Measurements from ENCODE around the gene GPS1. TPM values are rescaled to one million over a fixed set of nuclear protein-coding genes. Genes with fewer than 3 reads are reported as not detected.

The GPS1 gene
- total and polyA plus RNA-seq, 2 of the 4 experiments (the other 2 are of a cell fraction) = 157 to 181 TPM

GRCh38 chr17:82017612-82018151 lies 34.0 kb upstream of the GPS1 start:
- Histone ChIP-seq H2BK5ac (ENCODE audit: low read depth, low read length, poor library complexity, severe bottlenecking) (no peak overlapping the region), H2AFZ (replicated peaks; ENCODE audit: low read length, poor library complexity) (no peak overlapping the region), H2AK5ac (ENCODE audit: low read depth, low read length) (no peak overlapping the region), H3K4me2 (ENCODE audit: low read depth, low read length) (no peak overlapping the region), H3K4me3 (ENCODE audit: insufficient read depth, low read depth, low read length) (no peak overlapping the region), H2AK9ac (replicated peaks; ENCODE audit: low read depth, low read length, poor library complexity) (peak overlapping the region; percentile 15), H4K91ac (ENCODE audit: insufficient read depth, low read depth, low read length) (no peak overlapping the region), H3K18ac (ENCODE audit: low read depth, low read length) (no peak overlapping the region), H3K4ac (ENCODE audit: low read depth, low read length) (no peak overlapping the region), H3K36me3 (ENCODE audit: control insufficient read depth, insufficient read depth, low read length) (peaks cover 6% of the 10 kb centered on the region; the same call in 1 of the 2 replicates), H4K8ac (ENCODE audit: low read depth in 2 of 2, low read length in 2 of 2) (no peak overlapping the region), H3K56ac (ENCODE audit: extremely low read depth, insufficient read depth, low read length) (no peak overlapping the region), H2BK20ac (ENCODE audit: low read depth, low read length) (no peak overlapping the region), H3K4me1 (ENCODE audit: control insufficient read depth, insufficient read depth, low read length) (peaks cover 8% of the 10 kb centered on the region), H4K20me1 (ENCODE audit: insufficient read depth, low read length) (peaks cover 24% of the 10 kb centered on the region), H3K79me1 (ENCODE audit: low read depth in 1 of 2, low read length in 2 of 2) (peaks cover 6 to 32% of the 10 kb centered on the region in 2 experiments; a peak in 3 of 4 replicates), H2BK15ac (ENCODE audit: low read depth, low read length) (no peak overlapping the region), H3K9me3 (ENCODE audit: control insufficient read depth, insufficient read depth, low read length) (no peaks in the 10 kb centered on the region), H3K9me1 (ENCODE audit: insufficient read depth, low read length) (no peaks in the 10 kb centered on the region), H3K14ac (replicated peaks; ENCODE audit: low read depth, low read length) (no peak overlapping the region), H3K27ac (ENCODE audit: insufficient read depth, low read length) (no peak overlapping the region), H3K23ac (ENCODE audit: low read depth, low read length) (no peak overlapping the region), H2BK120ac (ENCODE audit: low read depth, low read length) (no peak overlapping the region), H3K27me3 (ENCODE audit: control insufficient read depth, insufficient read depth, low read length) (no peaks in the 10 kb centered on the region), H3K9ac (ENCODE audit: low read depth, low read length) (no peak overlapping the region), H4K5ac (ENCODE audit: low read depth, low read length) (no peak overlapping the region)
- dilution Hi-C loops (cut with HindIII; ENCODE audit: low sequenced_read_pairs, unreplicated experiment) (no loop called here), in situ Hi-C loops (cut with MboI; ENCODE audit: low sequenced_read_pairs) (loop anchor here (5.0 kb wide), 1 partner anchor 50 kb away; no protein-coding TSS in a partner anchor), intact Hi-C loops (cut with micrococcal nuclease) (no loop called here)
- DNase-seq (no peak), ATAC-seq (ENCODE audit: low read depth) (no peak)
- WGBS, 2 experiments (ENCODE audit: extremely low coverage in 2 of 2, insufficient read length in 1 of 2) = 80% methylated on average over 3 of the region's 13 CpGs; no CpG with 5 or more reads in 1 of the 2 experiments
- TF ChIP-seq RAD21 (IDR thresholded peaks at IDR 0.05; ENCODE audit: low read length) = no peak
- no TSS peak for BruUV-seq (replicated peaks)
- POLR2A ChIA-PET (ENCODE audit: unreplicated experiment) = no interaction called here
- CTCF ChIA-PET = no interaction called here

Measured in IMR-90 (cell line).